Suprapubic skin (tissue), 4 donors: ENCODE data around the gene RAB22A. TPM values are rescaled to one million over a fixed set of nuclear protein-coding genes. Genes with fewer than 3 reads are reported as not detected.

Experiments used
- DNase-seq, 2 donors: peaks; one replicate each; pipeline ENCODE4 v3.0.0-alpha.2; 2019; ENCODE audit warnings: low spot score in 2 of 2
- H3K27ac ChIP-seq: fragments of 200-600 bp; sonication (generic); one replicate; pipeline ENCODE4 v1.5.1; 2019
- H3K27me3 ChIP-seq: fragments of 200-600 bp; sonication (generic); one replicate; pipeline ENCODE4 v1.5.1; 2019
- H3K36me3 ChIP-seq: fragments of 200-600 bp; sonication (generic); one replicate; pipeline ENCODE4 v1.5.1; 2019
- H3K4me1 ChIP-seq: fragments of 200-600 bp; sonication (generic); one replicate; pipeline ENCODE4 v1.5.1; 2019
- H3K4me3 ChIP-seq: fragments of 200-600 bp; sonication (generic); one replicate; pipeline ENCODE4 v1.5.1; 2019; ENCODE audit warnings: mild to moderate bottlenecking
- H3K9me3 ChIP-seq: fragments of 200-600 bp; sonication (generic); one replicate; pipeline ENCODE4 v1.5.1; 2019
- CTCF ChIP-seq, 2 donors: fragments of 200-600 bp in 1 of 2; fragments of 450-650 bp in 1 of 2; sonication (generic) in 1 of 2; IDR thresholded peaks; one replicate each; pipeline ENCODE4 v1.5.1; 2016 to 2019; ENCODE audit warnings: antibody characterized with exemption in 2 of 2, mild to moderate bottlenecking in 1 of 2, moderate library complexity in 1 of 2
- EP300 ChIP-seq: sonication (generic); formaldehyde crosslinking; IDR thresholded peaks from one replicate; pipeline ENCODE4 v1.6.1; 2017; ENCODE audit warnings: antibody characterized with exemption
- POLR2A ChIP-seq, 2 donors: fragments of 450-650 bp; IDR thresholded peaks; one replicate each; pipeline ENCODE4 v1.6.1; 2017; ENCODE audit warnings: antibody characterized with exemption in 2 of 2, mild to moderate bottlenecking in 2 of 2, moderate library complexity in 2 of 2
- POLR2AphosphoS5 ChIP-seq, 3 donors: sonication (generic); formaldehyde crosslinking; IDR thresholded peaks; one replicate each; pipeline ENCODE4 v1.6.1; 2017; ENCODE audit warnings: antibody characterized with exemption in 3 of 3
- WGBS: methylation state at CpG from one replicate; pipeline ENCODE4 v1.1.5; 2018; 5-methylcytosine and 5-hydroxymethylcytosine counted together
- total RNA-seq, 4 donors: library from RNA; depleted of rRNA; stranded (reverse); fragments of >200 nt; gene quantifications; one replicate each; pipeline ENCODE4 v1.1.0, GENCODE V29; 2016

Gene RAB22A
- total RNA-seq, 4 donors from 2014 or later, result 17.0 to 21.6 (median 19.1) TPM

GRCh38 chr20:58344741-58345140 lies 35.2 kb downstream of the RAB22A start:
- no peak for TF ChIP-seq POLR2A (IDR thresholded peaks at IDR 0.05)
- no peak for TF ChIP-seq POLR2AphosphoS5 (IDR thresholded peaks at IDR 0.05)
- TF ChIP-seq CTCF (IDR thresholded peaks at IDR 0.05), result no peak
- TF ChIP-seq EP300, result no peak
- DNase-seq, result no peak
- H3K36me3 ChIP-seq, result peaks cover 34% of the 10 kb centered on the region
- 93% methylated on average over 4 of the region's 4 CpGs for WGBS
- no peaks in the 10 kb centered on the region for H3K9me3 ChIP-seq
- H3K4me1 ChIP-seq, result no peaks in the 10 kb centered on the region
- no peak overlapping the region for H3K27ac ChIP-seq
- H3K4me3 ChIP-seq, result no peak overlapping the region
- H3K27me3 ChIP-seq, result no peaks in the 10 kb centered on the region

- H3K4me3 ChIP-seq, result no peak overlapping the region
- TF ChIP-seq CTCF (IDR thresholded peaks at IDR 0.05), result no peak
- no peak for TF ChIP-seq EP300
- no peak for TF ChIP-seq POLR2A (IDR thresholded peaks at IDR 0.05)
- no peak for TF ChIP-seq POLR2AphosphoS5 (IDR thresholded peaks at IDR 0.05)
- 76% methylated on average over 3 of the region's 3 CpGs for WGBS
- no peak for DNase-seq
- no peak overlapping the region for H3K27ac ChIP-seq
- no peaks in the 10 kb centered on the region for H3K27me3 ChIP-seq
- H3K36me3 ChIP-seq, result peaks cover 28% of the 10 kb centered on the region
- no peaks in the 10 kb centered on the region for H3K4me1 ChIP-seq
- H3K9me3 ChIP-seq, result no peaks in the 10 kb centered on the region
Measured at GRCh38 chr20:58349570-58349969, 40.1 kb downstream of the RAB22A start.

DNA sequence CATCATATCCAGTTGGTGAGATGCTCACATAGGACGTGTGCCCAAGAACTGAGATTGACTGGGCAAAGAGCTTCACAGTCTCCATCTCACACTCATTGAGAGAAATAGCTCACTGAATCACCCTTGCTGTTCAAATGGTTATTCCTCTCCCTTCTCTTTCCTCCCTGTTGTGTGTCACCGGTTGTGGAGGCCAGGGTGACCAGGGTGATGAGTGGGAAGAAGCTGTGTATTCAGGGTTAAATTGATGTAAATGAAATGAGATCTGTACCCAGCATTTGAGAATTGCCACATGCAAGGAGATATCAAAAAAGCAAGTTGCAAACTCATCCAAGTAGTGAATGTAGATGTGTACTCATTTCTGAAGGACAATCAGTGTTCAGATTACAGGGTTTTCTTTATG lies 43.0 kb downstream of the RAB22A start:
- TF ChIP-seq EP300, result no peak
- no peak for TF ChIP-seq POLR2A (IDR thresholded peaks at IDR 0.05)
- TF ChIP-seq POLR2AphosphoS5 (IDR thresholded peaks at IDR 0.05), result no peak
- no peak for TF ChIP-seq CTCF (IDR thresholded peaks at IDR 0.05)
- Histone ChIP-seq H3K4me1 (no peaks in the 10 kb centered on the region), H3K27me3 (no peaks in the 10 kb centered on the region), H3K4me3 (no peak overlapping the region), H3K36me3 (peaks cover 31% of the 10 kb centered on the region), H3K9me3 (no peaks in the 10 kb centered on the region), H3K27ac (no peak overlapping the region)
- WGBS, result 92% methylated on average over 2 of the region's 2 CpGs
- no peak for DNase-seq

GRCh38 chr20:58359441-58359840 lies 49.9 kb downstream of the RAB22A start:
- no peaks in the 10 kb centered on the region for H3K27me3 ChIP-seq
- DNase-seq, result no peak
- TF ChIP-seq EP300, result no peak
- WGBS, result 68% methylated on average over 8 of the region's 8 CpGs
- no peaks in the 10 kb centered on the region for H3K9me3 ChIP-seq
- no peak overlapping the region for H3K27ac ChIP-seq
- H3K4me1 ChIP-seq, result no peaks in the 10 kb centered on the region
- no peak overlapping the region for H3K4me3 ChIP-seq
- H3K36me3 ChIP-seq, result peaks cover 60% of the 10 kb centered on the region

GRCh38 chr20:58360936-58361335 lies 51.4 kb downstream of the RAB22A start:
- Histone ChIP-seq H3K36me3 (peaks cover 54% of the 10 kb centered on the region), H3K9me3 (no peaks in the 10 kb centered on the region)
- DNase-seq, result no peak

More at GRCh38 chr20:58360936-58361335, 51.4 kb downstream of the RAB22A start:
- H3K27ac ChIP-seq, result no peak overlapping the region
- TF ChIP-seq POLR2AphosphoS5 (IDR thresholded peaks at IDR 0.05) (no peak), EP300 (no peak), CTCF (IDR thresholded peaks at IDR 0.05) (no peak), POLR2A (IDR thresholded peaks at IDR 0.05) (no peak)
- no peaks in the 10 kb centered on the region for H3K4me1 ChIP-seq
- H3K4me3 ChIP-seq, result no peak overlapping the region
- no peaks in the 10 kb centered on the region for H3K27me3 ChIP-seq
